ENCODE results near the gene NAP1L4.

NAP1L4 gene

DNA sequence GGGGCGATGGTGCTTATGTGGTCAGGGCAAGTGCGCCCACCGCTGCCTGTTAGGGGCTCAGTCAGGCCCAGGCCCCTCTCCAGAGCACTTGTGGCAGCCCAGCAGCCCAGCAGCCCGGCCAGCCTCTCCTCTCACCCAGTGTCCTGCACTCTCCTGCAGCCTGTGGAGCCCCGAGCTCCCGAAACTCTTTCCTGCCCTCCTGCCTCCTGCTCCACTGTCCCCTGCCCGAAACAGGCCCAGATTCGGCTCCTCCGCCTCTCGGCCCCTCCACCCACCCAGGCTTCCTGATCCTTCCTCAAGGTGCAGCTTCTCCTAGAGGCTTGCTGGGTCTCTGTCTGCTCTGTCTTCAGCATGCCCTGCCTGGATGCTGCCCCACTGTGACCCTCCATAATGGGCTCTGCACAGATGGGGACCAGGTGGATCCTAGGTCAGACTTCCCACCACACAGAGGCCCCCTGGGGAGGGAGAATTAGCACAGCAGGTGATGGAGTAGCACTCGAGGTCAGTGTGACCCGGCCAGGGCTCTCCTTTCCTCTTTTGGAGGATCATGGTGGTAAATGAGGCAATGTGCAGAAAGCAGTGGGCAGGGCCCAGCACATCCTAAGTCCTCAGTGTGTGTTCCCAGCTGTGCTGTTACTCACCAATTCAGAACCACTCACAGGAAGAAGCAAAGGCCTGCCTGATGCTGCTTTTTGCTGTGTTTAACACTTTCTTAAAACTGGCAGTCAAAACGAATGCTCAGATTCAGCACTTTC is 18.6 kb upstream of the NAP1L4 start:
- no peak for DNase-seq (ENCODE audit: low read depth)

DNA sequence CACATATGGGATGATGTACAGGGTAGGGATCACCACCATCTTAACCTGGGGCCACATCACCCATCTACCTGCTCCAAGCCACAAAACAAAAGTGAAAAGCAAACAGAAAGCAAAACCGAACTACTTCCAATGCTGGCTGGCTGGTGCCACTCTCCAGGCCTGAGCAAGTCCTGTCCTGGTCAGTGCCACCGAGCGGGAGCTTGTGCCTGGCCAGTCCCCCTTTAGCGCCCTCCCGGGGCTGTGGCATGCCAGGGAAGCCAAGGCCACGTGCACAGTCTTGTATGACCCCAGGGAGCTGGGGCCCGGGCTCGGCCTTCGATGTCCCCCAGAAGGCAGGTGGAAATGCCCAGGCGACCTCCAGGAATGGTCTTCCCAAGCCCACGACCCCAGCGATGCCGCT is 17.9 kb upstream of the NAP1L4 start:
- no peak for DNase-seq (ENCODE audit: low read depth)

DNA sequence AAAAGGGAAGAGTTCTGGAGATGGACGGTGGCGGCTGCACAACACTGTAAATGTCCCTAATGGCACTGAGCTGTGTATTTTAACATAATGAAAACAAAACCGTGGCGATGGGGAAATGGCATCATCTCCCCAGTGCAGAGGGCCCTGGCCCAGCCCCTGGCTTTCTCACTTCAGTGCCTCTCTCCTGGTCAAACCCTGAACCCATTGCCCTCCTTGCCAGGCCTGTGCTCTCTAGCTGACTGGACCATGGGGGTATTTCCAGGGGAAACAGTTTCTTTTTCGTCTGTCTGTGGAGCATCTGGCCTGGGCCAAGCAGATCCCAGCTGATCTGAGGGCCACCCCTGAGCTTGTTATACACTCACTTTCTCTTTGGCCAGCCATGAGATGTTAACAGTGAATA is 17.4 kb upstream of the NAP1L4 start:
- no peak for DNase-seq (ENCODE audit: low read depth)

DNA sequence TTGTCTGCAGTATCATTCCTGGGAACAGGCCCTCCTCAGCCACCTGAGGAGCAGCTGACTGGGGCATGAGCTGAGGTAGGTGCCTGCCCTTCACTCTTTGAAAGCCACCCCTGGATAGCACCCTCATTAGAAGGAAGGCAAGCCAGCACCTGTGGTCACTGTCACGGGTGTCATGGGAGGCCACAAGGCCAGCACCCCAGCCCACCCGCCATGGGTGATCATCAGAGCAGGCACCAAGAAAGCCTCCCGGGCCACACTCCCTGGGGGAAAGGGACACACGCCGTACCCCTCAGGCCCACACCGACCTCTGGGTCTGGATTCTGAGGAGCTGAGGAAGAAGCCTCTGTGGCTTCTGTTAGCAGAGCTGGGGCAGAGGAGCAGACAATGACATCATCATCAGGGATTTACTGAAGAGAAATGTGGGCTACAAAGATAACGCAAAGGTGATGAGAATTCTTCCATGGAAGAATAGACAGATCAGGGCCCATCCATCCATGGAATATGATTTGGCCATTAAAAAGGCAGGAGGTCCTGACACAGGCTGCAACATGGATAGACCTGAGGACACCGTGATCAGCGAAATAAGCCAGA is 16.7 kb upstream of the NAP1L4 start:
- DNase-seq (ENCODE audit: low read depth): no peak

DNA sequence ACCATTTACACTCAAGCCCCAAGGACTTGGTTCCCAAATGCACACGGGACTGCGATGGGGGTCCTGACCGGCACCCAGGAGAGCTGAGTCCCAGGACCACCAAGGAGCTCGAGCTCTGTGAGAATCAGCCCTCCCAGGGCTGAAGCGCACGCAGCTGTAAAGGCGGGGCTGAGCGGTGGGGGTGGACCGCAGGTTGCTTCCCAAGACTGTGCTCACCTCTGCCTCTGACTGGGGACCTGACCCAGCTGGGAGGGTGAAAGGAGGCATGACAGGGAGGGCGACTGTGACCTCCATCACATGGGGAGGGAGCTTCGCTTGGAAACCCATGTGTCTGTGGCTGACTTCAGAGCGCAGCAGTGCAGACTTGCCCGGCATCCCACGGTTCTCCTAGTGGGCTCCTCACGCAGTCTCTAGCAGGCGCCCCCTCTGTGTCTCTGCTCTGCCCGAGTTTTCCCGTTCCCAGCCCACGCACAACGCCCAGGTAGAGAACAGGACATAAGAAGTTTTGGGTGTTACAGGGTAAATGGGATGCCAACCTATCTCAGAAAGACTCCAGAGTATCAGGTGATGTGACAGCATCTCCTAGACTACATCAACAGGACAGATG is 15.4 kb upstream of the NAP1L4 start:
- DNase-seq (ENCODE audit: low read depth): no peak

DNA sequence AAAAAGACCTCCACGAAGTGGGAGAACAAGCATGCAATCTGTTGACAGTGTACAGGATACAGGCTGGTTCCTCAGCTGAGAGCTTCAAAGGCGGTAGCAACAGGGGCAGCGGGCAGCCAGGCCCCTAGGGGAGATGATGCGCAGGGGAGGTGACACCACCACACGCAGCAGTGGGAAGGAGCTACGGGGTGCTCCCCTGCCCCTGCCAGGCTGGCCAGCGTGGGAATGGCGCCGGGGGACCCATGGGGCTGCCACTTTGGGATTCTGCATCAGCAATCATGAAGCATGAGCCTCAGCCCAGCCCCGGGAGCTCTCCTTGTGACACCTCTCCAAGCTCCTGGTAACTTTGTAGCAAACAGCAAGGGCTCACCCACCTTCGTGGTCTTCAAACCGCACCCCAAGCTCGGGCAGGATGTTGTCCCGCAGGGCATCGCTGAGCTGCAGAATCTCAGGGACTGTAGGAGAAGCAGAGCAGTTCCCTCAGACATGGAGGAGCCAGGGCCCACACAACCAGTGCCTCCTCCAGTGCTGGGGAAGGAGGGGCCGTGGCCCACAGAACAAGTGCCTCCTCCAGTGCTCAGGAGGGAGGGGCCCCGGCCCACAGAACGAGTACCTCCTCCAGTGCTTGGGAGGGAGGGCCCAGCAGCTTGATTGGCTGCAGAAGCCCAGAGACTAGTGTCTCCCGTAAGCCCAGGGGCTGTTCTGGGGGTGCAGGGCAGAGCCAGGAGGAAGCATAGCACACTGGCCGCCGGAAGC is 14.6 kb upstream of the NAP1L4 start:
- no peak for DNase-seq (ENCODE audit: low read depth)

DNA sequence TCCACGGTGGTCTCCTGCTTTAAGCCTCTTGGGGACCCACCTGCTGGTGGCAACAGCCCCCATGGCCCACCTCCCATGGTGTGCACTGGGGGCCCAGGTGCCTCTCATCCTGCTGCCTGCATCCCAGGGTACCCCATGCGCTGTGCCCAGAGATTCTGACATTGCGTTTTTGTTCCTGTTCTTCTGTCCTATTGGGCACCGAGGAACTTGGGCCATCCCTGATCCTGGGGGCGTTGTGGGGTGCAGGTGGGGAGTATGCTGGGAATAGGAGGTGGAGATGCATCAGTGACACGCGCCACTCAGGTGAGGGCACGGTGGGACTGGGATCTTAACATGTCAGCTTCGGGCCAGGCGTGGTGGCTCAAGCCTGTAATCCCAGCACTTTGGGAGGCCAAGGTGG is 12.4 kb upstream of the NAP1L4 start:
- no peak for DNase-seq (ENCODE audit: low read depth)

DNA sequence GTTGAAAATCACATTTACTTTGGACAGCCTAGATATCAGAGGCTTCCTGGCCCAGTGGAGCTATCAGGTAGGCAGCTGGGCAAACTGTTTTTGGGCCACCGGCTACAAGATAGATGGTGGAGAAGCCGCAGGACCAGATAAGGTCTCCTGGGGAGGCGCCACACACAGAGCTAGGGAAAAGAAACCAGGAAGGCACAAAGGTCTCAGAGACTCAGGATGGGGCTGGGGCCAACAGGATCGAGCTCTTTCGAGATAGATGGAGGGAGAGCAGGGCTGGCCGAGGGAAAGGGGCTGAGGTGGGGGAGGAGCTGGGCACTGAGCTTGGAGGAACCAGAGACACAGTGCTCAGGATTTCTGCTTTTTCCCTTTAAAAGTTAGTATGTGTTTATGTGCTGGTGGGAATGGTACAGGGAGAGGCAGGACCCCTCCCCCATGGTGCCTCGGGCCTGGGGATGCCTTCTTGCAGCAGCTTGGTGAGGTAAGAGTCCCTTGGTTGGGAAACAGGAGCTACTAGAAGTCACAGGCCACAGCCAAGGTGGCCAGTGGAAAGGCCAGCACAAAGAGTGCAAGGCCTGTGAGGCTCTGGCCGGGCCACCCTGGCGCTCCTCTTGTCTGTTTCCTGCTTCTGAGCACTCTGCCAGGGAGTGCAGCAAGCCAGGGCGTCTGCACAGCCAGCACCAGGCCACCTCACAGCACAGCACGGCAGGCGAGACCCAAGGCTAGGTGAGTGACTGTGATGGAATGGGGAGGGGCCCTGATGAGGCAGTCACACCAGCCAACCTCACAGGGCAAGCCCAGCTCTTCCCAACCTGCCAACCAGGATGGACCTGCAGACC is 11.5 kb upstream of the NAP1L4 start:
- DNase-seq (ENCODE audit: low read depth): no peak

DNA sequence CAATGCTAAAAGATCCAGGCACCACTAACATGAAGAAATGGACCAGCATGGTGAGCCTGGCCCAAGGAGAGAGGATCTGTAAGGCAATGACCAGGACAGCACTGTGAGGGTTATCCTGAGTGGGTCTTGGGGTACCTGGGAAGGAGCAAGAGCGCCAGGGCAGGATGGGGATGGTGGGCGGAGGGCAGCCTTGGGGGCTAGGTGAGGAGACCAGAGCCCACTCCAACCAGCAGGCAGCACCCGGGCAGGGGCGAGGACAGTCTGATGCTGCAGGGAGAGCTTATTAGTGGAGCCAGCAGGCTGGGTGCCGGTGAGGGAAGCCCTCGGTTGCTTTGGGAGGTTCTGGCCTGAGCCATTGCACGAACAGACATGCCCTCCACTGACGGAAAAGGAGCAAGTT is 10.7 kb upstream of the NAP1L4 start:
- no peak for DNase-seq (ENCODE audit: low read depth)

DNA sequence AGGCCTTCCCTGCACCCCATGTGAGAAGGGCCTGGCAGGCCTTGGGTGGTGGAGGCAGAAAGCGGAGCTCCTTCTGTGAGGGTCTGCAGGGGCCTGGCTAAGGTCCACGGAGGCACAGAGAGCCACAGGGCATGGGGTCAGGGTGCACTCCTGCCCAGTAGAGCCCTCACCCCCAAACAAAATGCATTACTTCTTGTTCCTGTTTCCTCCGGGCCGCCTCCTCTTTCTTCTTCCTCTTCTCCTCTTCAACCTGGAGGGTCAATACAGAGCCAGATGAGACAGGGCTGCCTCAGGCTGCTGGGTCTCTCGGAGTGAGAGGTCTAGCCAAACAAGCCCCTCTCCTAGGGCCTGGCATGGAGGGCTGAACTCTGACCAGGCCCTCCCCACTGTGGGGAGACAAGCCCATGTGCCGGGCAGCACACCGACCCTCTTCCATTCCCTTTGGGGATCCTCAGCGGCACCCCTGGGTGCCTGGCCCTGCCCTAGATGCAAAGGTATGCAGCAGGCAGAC is 10.3 kb upstream of the NAP1L4 start:
- DNase-seq (ENCODE audit: low read depth): no peak

DNA sequence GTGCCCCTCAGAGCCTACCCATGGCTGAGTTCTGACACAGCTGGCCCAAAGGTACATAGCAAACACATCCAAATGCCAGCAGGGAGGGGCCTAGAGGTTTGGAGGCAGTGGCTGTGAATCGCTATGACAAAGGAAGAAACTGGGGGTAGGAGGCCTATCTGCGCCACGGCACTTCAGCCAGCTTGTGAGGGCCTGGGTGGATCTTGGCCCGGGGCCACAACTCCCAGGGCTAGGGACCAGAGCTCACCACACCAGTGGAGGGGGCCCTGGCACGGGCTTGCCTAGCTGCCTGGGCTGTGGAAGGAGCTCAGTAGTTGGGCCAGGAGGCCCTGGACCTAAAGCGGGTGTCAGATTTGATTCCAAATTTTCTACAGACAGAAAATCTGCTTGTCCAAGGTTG is 9.4 kb upstream of the NAP1L4 start:
- no peak for DNase-seq (ENCODE audit: low read depth)

DNA sequence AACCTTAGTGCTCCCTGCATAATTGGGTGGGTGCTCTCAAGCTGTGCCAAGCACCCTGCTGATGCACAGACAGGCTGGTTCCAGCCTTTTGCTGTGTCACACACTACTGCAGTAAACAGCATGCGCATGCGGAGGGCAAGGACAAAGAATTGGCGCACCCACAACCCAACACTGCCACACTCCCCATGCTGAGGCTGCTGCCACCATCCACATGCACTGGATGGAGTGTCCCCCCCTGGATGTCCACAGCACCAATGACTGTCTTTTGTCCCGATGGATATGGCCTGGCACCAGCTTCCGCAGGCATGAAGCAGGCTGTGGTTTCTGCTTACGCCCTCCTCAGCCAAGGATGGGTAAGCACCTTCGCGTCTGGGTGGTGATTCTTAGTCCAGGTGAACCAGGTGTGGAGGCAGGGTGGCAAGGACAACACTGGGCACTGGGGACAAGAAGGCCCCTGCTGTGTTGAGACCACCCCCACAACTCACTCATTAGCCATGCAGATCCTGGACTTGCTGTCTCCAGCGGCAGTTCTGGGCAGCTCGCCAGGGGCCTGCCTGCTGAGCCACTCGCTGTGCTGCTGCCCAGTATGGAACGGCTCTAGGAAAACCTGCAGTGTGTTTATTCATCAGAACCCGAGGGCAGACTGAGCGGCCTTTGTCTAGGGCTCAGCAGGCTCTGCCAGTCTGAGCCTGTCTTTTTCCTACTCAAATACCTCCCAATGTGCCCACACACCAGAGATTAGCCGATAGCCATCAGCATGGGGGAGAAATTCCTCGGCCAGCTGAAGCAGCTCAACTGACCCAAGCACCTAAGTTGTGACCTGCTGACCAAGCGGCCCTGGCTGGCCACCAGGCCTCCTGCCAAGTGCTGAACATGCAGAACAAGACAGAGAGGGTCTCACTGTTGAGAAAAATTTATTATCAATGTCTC is 8.2 kb upstream of the NAP1L4 start:
- DNase-seq (ENCODE audit: low read depth): no peak

DNA sequence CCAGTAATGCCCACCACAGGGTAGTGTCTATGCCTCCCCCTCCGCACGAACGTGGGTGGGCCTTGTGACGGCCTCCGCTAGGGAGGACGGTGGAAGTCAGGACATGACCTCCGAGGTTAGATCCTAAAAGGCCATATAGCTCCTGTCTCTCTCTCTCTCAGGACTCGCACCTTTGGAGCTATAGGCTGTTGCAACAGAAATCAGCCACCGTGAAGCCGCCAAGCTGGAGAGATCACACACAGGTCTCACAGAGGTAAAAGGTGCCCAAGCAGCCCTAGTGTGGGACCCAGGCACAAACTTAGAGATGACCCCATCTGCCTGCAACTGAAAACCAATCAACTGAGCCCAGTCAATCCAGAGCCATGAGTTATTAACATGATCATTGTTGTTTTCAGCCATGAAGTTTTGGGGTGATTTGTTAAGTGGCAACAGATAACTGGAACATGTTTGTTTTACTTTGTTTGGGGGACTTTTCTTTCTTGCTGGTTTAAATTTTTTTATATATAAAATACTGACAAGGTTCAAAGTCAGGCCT is 7.4 kb upstream of the NAP1L4 start:
- DNase-seq (ENCODE audit: low read depth): no peak

DNA sequence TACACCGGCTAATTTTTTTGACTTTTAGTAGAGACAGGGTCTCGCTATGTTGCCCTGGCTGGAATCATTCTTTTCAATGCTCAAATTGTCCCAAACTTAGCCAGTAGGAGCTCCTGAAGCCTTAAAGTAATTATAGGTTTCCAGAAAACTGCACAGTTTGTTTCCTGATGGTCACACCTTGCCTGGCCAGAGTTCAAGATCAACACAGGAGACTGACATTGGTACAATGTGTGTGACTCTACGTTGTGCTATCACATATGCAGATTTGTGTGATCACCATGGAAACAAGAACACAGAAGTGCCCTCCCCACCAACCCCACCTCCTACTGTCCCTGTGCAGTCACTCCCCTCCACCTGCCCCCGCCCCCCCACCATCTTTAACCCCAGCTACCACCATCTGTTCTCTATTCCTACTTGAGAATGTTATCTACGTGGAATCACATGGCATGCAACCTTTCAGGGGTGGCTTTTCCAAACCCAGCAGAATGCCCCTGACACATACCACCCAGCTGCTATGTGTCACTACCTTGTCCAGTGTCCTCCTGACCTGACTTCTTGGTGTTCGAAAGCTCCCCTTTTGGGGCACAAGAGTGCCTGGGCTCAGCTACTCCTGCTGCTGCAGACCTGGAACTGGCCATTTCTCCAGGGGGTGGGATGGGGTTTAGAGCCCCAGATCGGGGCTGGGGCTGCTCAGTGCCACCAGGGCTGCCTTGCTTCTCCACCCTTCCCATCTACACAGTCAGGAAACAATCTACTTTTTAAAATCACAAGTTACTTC is 6.1 kb upstream of the NAP1L4 start:
- DNase-seq (ENCODE audit: low read depth): no peak

DNA sequence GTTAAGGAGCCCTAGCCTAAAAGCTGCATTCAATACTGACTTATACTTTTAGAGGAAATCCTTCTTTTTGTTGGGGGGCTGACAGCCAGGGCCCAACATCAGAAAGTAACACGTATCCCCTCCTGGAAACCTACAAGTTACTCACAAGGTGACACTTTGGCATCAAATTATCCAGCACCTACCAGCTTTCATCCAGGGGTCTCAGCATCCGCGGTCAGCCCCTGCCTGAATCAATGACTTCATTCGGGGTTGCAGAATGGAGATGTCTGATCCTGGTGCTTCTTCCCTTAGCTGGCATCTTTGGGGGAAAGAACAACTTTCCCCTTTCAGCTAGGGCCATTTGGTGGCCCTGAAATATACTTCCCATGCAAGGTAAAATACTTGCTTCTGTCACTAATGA is 5.3 kb upstream of the NAP1L4 start:
- DNase-seq (ENCODE audit: low read depth): no peak

DNA sequence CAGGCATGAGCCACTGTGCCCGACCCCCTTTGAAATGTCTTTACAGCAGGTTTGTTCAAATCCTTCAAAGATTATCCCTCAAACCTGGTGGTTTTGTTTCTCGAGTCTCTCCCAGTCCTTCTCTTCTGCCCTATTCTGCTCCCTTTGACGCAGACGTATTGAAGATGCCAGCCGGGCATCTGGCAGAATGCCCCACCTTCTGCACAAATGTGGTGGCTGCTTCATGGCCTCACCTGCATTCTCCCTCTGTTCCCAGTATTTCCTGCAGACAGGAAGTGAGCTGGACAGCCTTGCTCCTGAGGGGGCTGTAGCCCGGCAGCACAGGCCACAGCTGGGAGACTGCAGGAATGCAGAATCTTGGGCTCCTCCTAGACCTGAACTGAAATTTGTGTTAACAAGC is 4.8 kb upstream of the NAP1L4 start:
- DNase-seq (ENCODE audit: low read depth): no peak

DNA sequence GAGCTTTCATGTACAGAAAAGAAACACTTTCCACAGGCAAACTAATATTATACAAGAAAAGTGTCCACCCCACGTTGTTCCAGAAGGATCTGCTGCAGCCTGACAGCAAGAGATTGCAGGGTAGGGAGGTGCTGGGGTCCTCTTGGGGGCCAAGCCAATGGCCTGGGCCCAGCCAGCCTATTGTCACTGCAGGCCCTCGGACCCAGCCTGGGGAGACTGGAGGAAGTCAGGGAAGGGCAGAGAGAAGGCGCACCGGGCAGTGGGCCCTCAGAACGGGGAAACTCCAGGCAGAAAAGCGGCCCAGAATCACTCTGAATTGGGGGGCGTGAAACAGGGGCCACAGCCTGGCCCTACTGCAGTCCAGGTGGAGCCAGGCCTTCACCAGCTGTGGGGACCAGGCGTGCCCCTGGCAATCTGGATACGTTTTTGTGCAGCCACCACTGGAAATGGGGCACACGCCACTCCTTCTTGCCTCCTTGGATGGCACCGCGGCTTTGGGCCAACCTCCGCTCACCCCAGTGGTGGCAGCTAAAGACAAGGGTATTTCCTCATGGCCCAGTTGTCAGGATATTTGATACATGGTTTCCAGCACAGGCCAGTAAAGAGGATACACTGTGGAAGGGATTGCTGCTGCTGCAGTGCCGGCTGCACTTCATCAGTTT is 3.9 kb upstream of the NAP1L4 start:
- no peak for DNase-seq (ENCODE audit: low read depth)

DNA sequence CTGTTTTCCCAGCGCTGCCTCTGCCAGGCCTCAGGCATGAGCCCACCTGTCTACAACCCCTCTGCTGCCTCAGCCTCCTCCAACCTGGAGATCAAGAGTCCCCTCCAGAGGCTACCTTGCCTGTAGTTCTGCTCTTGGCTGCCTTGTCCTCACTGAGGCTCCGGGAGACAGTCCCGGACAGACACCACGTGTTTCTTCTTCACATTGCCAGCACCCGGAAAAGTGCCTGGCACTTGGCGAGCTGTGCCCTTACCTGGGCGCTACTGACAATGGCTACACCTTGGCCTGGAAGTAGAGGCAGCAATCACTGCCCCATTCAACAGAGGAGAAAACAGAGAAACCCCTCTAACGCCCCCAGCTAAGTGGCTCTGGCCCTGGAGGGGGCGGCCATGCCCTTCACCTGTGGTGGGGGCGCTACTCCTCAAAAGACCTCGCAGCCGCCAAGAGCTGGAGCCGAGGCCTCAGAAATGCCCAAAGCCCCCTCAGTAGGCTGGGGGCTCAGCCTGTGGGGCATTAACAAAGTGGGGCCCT is 3.0 kb upstream of the NAP1L4 start:
- DNase-seq (ENCODE audit: low read depth): no peak

DNA sequence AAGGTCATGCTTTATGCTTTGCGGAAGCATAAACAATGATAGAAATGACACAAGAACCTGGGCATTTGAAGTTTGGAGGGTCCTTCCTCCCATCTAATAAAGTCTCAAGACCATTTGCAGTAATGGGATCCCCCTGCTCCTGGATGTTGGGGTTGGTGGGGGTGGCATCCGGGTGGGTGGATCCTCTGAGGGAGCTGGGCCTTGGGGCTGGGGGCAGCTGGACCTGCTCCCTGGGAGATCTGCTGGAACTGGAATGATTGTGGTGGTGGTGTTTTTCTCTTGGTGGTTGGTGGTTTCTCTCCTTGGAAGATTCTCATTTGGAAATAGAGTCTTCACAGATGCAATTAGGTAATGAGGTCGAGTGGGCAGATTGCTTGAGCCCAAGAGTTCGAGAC is 2.2 kb upstream of the NAP1L4 start:
- no peak for DNase-seq (ENCODE audit: low read depth)

Measured in T follicular helper cell (primary cell).